NCI-H524 (cell line): ENCODE results near the gene ARL9.

ENCODE experiments used
- DNase-seq, 2 experiments: peaks; one replicate each; lab custom pipeline; 2025; lab: John Stamatoyannopoulos, UW

ARL9 gene

DNA sequence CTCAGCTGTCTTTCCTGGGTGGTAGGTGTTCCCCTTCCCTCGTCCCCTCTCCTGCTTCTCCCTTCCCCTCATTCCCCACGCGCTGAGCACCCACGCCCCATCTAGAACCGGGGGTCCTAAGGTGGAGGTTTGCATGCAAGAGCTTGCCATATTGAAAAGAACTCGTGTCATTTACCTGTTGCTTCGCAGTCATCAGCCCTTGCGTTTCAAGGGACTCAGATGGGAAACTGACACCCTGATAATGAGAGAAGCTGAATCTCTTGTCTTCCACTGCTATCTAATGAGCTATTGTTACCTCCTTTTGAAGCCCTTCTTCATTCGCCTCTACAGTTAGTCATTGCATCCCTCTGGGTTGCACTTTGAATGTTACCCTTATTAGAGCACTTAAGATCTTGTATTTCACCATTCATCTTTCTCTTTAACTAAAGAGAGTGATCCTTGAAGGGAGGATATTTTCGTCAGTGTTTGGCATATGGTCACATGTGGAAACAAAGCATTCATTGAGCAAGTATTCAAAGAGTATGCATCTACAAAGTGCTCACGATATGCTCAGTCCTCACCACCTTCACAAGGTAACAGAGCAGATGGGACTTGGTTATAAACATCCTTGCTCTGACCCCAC, 25.7 kb downstream of the ARL9 start:
- no peak for DNase-seq

GRCh38 chr4:56531823-56532222, 26.2 kb downstream of the ARL9 start:
- no peak for DNase-seq

GRCh38 chr4:56532239-56532638, 26.6 kb downstream of the ARL9 start:
- DNase-seq, result no peak

DNA sequence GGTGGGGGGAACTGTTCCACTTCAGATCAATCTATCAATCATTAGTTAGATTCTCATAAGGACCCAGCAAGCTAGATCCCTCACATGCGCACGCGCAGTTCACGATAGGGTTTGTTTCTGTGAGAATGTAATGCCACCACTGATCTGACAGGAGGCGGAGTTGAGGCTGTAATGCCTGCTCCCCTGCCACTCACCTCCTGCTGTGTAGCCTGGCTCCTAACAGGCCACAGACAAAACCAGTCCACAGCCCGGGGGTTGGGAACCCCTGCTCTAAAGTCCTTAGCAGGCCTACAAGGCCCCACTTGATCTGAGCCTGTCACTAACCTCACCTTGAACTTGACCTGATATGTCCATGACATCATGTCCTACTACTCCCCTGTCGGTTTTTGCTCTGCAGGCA, 30.3 kb downstream of the ARL9 start:
- no peak for DNase-seq

- DNase-seq, result no peak
Observed at GRCh38 chr4:56537147-56537546, 31.6 kb downstream of the ARL9 start.

GRCh38 chr4:56540826-56541225, 35.2 kb downstream of the ARL9 start:
- DNase-seq, result no peak

GRCh38 chr4:56544573-56545131, 39.1 kb downstream of the ARL9 start:
- peak; percentile 66 to 78 for DNase-seq

DNA sequence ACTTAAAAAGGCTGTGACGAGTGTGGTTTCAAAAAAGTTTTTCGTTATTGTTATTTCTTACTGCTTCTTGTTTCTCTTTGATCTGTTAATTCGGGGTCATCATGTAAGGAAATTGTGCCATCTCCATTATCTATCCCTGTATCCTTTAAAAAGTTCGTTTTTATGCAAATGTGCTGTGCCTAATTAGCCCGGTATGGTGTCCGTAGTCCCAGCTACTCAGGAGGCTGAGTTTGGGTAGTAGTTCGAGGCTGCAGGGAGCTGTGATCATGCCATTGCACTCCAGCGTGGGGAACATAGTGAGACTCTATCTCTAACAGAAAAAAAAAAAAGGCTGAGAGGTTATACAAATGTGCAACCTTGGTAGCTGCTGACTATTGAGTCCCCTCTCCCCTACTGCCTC, 45.1 kb downstream of the ARL9 start:
- no peak for DNase-seq

DNA sequence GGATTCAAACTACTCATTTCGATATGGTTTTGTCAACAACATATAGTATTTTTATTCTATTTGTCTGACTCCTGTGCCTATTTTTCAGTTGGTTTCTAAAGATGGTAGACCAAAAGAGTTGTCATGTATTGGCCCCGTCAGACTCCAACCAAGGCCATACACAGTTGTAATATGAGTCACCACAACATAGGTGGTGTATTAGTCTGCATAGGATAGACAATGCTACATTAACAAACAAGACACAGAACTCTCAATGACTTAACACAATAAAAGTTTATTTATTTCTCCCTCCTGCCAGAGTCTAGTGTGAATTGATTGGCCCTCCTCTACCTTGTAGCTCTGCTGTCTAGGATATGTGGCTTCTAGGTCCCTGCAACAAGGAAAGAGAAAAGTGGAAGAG, 45.9 kb downstream of the ARL9 start:
- no peak for DNase-seq

- DNase-seq, result no peak
Observed at GRCh38 chr4:56552273-56552672, 46.7 kb downstream of the ARL9 start.

GRCh38 chr4:56570041-56570440, 64.5 kb downstream of the ARL9 start:
- DNase-seq, result no peak
